Mucosa of stomach (tissue), 1 donor: Measurements from ENCODE around the gene HOXC9.

Experiments used
- H3K27me3 ChIP-seq: one replicate; pipeline ENCODE4 v1.7.0; 2013; ENCODE audit warnings: mild to moderate bottlenecking, low read length; ENCODE audit not compliant: control insufficient read depth, insufficient read depth
- H3K36me3 ChIP-seq: one replicate; pipeline ENCODE4 v1.7.0; 2013; ENCODE audit warnings: low read length; ENCODE audit not compliant: control insufficient read depth, insufficient read depth
- H3K4me1 ChIP-seq: one replicate; pipeline ENCODE4 v1.7.0; 2013; ENCODE audit warnings: mild to moderate bottlenecking, low read length; ENCODE audit not compliant: control insufficient read depth, insufficient read depth
- H3K4me3 ChIP-seq: one replicate; pipeline ENCODE4 v1.7.0; 2013; ENCODE audit warnings: low read length
- H3K9ac ChIP-seq: one replicate; pipeline ENCODE4 v1.7.0; 2013; ENCODE audit warnings: mild to moderate bottlenecking, low read length, moderate library complexity
- H3K9me3 ChIP-seq: one replicate; pipeline ENCODE4 v1.7.0; 2013; ENCODE audit warnings: mild to moderate bottlenecking, low read length, moderate library complexity; ENCODE audit not compliant: control insufficient read depth
- donor health status: Pancreatic carcinoma.

Gene HOXC9

DNA sequence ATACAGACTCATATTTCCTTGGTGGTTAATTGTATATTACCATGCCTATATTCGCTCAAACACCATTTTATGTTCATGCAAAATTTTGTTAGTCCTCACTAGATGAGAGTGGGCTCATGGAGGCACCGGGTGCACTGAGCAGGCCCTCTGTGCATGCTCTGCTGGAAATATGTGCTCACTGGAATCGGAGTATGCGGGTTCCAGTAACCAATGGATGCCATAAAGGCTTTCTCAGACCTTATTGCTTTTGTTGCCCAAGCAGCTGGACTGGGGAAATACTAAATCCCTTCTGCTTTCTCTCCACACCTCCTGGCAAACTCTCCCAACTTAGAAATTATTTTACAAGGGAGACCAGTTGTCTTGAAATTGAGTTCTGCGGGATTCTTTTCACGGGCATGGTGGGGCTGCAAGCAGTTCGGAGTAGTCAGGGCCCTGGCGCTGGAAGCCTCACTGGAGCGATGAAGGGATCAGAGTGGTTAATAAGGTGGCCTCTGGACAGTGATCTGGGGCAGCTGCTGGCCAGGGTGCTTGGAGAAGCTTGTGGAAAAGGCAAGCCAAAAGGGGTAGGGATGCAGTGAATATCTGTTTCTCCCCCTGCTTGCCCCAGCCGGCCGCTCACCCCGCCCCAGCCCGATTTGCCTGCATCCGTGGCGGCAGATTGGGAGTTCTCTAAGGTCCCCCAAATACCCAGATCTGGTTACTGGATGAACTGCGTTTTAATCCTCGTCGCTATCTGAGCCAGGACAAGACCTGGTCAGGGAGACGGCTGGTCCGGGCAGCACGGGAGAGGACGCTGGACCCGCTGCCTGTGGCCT lies 20.8 kb downstream of the HOXC9 start:
- H3K9ac ChIP-seq = no peak overlapping the region
- H3K4me3 ChIP-seq = no peak overlapping the region
- no peaks in the 10 kb centered on the region for H3K36me3 ChIP-seq
- peaks cover 22% of the 10 kb centered on the region for H3K4me1 ChIP-seq
- H3K9me3 ChIP-seq = no peaks in the 10 kb centered on the region
- H3K27me3 ChIP-seq = peaks cover 98% of the 10 kb centered on the region

- H3K27me3 ChIP-seq = peaks cover 99% of the 10 kb centered on the region
- no peak overlapping the region for H3K9ac ChIP-seq
- H3K4me1 ChIP-seq = peaks cover 22% of the 10 kb centered on the region
- H3K4me3 ChIP-seq = no peak overlapping the region
- no peaks in the 10 kb centered on the region for H3K9me3 ChIP-seq
- H3K36me3 ChIP-seq = no peaks in the 10 kb centered on the region
Observed at GRCh38 chr12:54021432-54022013, 21.6 kb downstream of the HOXC9 start.

DNA sequence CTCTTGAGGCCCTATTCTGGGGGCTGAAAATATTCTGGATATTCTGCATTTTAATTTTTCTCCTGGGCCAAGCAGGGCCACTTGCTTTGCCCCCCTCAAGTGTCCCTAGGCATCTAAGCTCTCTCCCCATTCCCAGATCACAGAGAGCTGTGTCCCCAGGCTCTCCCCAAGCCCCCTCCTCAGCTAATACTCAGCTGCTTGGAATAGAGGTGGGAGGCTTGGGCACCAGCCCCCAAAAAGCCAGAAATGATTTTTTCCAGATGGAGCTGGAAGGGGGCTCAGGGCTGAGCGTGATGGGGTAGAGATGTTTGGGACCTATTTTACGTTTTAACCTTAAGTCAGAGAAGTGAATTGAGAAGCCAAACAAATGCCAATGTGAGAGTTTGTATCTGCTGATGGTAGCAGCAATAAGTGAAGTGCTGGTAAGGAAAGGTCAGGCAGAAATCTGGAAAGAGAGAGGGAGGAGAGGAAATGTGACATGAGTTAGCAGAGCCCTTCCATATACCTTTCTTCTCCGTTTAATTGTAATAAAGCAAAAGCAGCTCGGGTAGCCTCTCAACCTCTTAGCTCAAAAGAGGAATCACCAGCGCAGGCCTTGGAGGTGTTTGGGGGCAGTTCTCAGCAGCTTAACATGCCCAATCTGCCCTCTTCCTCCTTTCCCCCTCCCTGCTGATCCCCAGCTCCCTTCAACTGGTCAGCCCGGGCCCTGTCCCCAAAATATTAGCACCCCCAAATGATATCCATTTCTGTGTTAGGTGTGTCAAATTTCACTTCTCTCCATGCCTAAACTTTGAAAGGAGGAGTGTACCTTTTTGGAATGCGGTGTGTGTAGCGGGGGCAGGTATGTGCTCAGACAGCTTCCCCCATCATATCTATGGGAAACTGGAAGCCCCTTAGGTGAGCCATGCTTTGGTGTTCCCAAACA lies 23.3 kb downstream of the HOXC9 start:
- Histone ChIP-seq H3K4me1 (peaks cover 13% of the 10 kb centered on the region), H3K4me3 (no peak overlapping the region), H3K27me3 (peaks cover 98% of the 10 kb centered on the region), H3K36me3 (no peaks in the 10 kb centered on the region), H3K9me3 (no peaks in the 10 kb centered on the region), H3K9ac (no peak overlapping the region)

- H3K4me1 ChIP-seq = peaks cover 7% of the 10 kb centered on the region
- no peaks in the 10 kb centered on the region for H3K9me3 ChIP-seq
- H3K4me3 ChIP-seq = no peak overlapping the region
- no peaks in the 10 kb centered on the region for H3K36me3 ChIP-seq
- H3K9ac ChIP-seq = no peak overlapping the region
- H3K27me3 ChIP-seq = peaks cover 99% of the 10 kb centered on the region
Observed at GRCh38 chr12:54024127-54024526, 24.2 kb downstream of the HOXC9 start.

- Histone ChIP-seq H3K27me3 (peaks cover 97% of the 10 kb centered on the region), H3K4me1 (peaks cover under 1% of the 10 kb centered on the region), H3K4me3 (no peak overlapping the region), H3K9ac (no peak overlapping the region), H3K9me3 (no peaks in the 10 kb centered on the region), H3K36me3 (no peaks in the 10 kb centered on the region)
Observed at GRCh38 chr12:54024581-54025305, 24.8 kb downstream of the HOXC9 start.

DNA sequence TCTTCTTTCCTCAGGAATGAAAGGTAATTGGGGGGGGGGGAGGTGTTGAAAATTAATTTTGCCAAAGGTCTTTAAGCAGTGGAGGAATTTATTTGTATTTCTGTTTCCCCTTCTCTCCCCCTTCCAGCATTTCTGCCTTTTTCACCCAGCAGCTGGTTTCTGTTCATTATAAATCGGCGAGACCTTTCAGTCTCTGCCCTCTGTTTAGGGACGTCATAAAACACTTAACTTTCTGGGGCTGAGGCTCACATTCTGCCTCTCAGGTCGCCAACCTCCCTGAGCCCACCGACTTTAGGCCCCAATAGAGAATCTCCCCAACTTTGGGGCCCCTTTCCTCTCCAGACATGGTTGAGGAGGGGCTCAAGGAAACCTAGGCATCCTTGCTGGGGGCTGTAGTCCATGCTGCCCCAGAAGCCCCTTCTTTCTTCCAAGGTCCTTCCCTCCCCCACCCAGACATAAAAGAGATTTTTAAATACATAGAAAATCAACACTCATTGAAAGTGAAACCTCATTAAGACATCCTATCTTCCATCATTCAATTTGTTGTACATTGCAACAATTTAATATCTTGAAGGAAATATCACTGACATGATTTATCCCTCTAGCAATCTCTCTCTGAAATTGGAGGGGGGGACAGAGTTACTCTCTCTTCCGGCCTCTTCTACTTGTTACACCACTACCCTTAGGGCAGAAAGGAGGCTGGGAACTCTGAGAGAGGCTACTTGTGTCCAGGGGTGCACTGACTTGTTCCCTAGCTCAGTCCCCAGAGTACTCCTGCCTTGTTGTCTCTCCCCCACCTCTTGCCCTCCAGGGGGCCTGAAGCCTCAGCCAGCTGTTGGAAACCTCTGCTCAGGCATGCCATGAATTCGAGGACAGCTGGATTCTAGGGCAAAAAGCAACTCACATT lies 25.8 kb downstream of the HOXC9 start:
- peaks cover 97% of the 10 kb centered on the region for H3K27me3 ChIP-seq
- no peaks in the 10 kb centered on the region for H3K4me1 ChIP-seq
- no peak overlapping the region for H3K9ac ChIP-seq
- H3K4me3 ChIP-seq = no peak overlapping the region
- no peaks in the 10 kb centered on the region for H3K36me3 ChIP-seq
- H3K9me3 ChIP-seq = no peaks in the 10 kb centered on the region

- H3K36me3 ChIP-seq = no peaks in the 10 kb centered on the region
- H3K27me3 ChIP-seq = peaks cover 97% of the 10 kb centered on the region
- H3K4me3 ChIP-seq = no peak overlapping the region
- H3K4me1 ChIP-seq = no peaks in the 10 kb centered on the region
- H3K9ac ChIP-seq = no peak overlapping the region
- no peaks in the 10 kb centered on the region for H3K9me3 ChIP-seq
Observed at GRCh38 chr12:54026640-54027441, 26.9 kb downstream of the HOXC9 start.

GRCh38 chr12:54027442-54027786 lies 27.5 kb downstream of the HOXC9 start:
- no peaks in the 10 kb centered on the region for H3K36me3 ChIP-seq
- no peak overlapping the region for H3K4me3 ChIP-seq
- H3K4me1 ChIP-seq = no peaks in the 10 kb centered on the region
- no peak overlapping the region for H3K9ac ChIP-seq
- peaks cover 97% of the 10 kb centered on the region for H3K27me3 ChIP-seq
- H3K9me3 ChIP-seq = no peaks in the 10 kb centered on the region

DNA sequence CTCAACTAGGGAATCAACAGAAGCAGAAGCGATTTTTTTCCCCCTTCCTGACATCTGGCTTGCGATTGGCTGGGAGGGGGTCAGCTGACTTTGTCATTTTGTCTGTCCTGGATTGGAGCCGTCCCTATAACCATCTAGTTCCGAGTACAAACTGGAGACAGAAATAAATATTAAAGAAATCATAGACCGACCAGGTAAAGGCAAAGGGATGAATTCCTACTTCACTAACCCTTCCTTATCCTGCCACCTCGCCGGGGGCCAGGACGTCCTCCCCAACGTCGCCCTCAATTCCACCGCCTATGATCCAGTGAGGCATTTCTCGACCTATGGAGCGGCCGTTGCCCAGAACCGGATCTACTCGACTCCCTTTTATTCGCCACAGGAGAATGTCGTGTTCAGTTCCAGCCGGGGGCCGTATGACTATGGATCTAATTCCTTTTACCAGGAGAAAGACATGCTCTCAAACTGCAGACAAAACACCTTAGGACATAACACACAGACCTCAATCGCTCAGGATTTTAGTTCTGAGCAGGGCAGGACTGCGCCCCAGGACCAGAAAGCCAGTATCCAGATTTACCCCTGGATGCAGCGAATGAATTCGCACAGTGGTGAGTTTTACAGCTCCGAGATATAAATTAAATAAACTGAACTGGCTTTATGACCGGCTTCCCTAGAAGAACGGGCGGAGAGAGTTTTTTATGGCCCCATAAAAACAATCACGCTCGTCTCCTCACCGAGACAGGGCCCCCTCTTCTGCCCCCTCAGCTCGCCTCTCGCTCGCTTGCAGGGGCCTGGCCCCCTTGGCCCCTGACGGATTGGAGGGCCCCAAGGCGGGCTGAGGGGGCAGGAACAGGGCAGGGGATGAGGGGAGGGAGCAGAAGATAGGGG lies 28.6 kb downstream of the HOXC9 start, which contains the start of gene HOXC6:
TSS of gene HOXC6 (plus strand) at position 127 of the 888 bp plus-strand sequence. CDS start at position 209, 82 bp downstream.
- H3K9ac ChIP-seq = no peak within 1 kb of the TSS
- H3K4me3 ChIP-seq = no peak within 1 kb of the TSS
- no peaks in the 10 kb centered on the region for H3K36me3 ChIP-seq
- peaks cover 9% of the 10 kb centered on the region for H3K4me1 ChIP-seq
- H3K9me3 ChIP-seq = no peaks in the 10 kb centered on the region
- H3K27me3 ChIP-seq = peaks cover 96% of the 10 kb centered on the region
